ENCODE measurements around the gene LPP. TPM values are rescaled to one million over a fixed set of nuclear protein-coding genes. Genes with fewer than 3 reads are reported as not detected.
A peak's percentile ranks its signal among the peaks of the same experiment; 100 is the strongest.

LPP gene
- total RNA-seq, 2 donors from 2014 or later: 46.6 to 92.4 TPM

DNA sequence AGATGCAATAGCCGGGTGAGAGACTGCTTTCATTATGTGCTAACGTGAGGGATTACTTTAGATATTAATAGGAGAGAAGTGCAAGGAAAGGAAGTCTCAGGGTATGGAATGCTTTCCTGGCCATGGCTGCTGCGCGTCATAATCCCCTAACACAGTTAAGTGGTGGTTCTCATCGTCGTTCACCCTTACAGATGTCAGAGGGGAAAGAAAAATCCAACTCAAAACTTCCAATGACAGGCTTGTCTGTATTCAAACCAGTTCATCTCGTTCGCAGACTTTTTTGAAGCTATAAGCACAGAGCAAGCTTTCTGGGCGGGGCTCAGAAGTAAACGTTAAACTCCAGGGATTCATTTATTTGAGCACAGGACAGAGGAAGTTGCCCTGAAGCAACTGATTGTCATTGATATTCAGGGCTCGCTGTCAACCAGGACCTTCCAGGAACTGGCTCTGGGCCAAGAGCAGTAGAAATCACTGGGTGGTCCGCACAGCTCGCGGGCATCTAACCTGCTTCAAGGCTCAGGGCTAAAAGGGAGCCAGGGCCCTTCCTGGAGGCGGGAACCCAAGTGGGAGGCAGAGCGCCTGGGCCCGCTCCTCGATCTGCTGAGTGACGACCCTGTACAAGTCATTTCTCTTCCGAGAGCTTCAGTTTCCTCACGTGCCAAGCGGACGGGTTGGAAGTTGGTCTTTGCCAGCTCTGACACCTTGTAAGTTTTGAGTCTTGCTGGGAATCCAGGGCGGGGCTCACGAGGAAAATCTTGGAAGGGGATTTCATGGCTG is 1.1 kb upstream of the LPP start:
- Mint-ChIP-seq H3K27ac (peak overlapping the region; percentile 83), H3K36me3 (ENCODE audit: low read depth) (peaks cover 26% of the 10 kb centered on the region), H3K9me3 (peaks cover 4% of the 10 kb centered on the region), H3K4me3 (peak overlapping the region; percentile 95), H3K27me3 (no peaks in the 10 kb centered on the region), H3K4me1 (peaks cover 46% of the 10 kb centered on the region)
- ATAC-seq (replicated peaks): no peak

DNA sequence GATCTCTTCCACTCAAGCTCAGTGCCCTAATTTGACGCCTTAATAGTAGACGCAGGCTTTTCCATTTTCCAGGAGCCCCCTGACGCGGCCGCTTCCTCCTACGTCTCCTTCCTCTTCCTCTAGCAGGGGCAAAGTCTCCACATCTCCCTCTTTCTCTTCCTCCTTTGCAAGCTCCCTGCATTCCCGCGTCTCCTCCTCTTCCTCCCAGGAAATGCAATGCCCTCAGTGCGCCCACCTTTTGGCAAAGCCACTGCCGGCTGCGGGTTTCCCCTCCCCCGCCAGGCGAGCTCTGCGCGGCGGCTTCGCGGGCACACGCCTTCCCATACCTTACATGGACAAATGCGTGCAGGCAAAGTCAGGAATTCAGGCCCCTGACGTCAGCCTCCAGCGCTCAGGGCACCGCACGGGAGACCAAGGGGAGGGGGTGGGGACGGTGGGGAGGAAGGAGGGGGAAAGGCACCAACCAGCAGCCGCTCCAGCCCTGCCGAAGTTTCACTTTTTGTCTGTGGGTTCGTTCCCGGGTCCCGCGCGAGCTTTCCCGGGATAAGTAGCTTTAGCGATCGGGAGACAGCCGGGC is 432 bp upstream of the LPP start:
- Mint-ChIP-seq H3K4me3 (peak overlapping the region; percentile 95), H3K9me3 (no peaks in the 10 kb centered on the region), H3K27me3 (no peaks in the 10 kb centered on the region), H3K36me3 (ENCODE audit: low read depth) (peaks cover 26% of the 10 kb centered on the region), H3K27ac (peak overlapping the region; percentile 83), H3K4me1 (peaks cover 44% of the 10 kb centered on the region)
- ATAC-seq (replicated peaks): peak; percentile 36

DNA sequence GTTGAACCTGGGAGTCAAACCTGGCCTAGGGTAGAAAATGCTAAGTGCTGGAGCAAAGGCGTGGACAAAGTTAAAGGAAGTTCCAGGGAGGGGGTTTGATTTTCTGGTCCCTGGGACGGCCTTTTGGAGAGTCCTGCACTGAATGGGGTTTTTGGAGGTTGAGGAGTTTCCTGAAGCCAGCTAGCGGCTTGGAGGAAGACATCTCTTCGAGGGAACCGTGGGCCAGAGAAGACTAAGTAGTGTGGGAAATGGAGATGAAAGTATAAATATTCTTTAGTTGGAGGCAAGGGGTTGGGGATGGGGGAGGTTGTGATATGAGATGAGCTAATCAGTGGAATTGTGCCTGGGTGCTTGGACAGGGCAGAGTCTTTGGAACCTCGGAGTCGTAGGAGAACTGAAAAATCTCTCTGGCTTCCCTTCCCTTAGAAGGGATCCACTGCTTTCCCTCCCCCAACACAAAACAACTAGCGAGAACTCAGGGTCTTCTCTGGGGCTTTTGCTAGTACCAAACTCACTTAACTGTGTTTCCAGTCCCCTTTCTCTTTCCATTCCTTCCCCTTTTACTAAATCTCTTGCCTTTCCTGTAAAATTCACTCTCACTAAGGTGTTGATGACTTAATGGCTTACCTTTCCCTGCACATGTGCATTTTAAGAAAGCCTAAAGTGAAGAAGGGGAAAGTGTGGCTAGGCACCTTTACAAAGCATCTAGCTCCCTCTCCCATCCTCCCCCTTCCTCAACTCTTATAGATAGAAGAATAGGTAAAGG is 1.0 kb downstream of the LPP start:
- H3K9me3 Mint-ChIP-seq: no peaks in the 10 kb centered on the region
- H3K27me3 Mint-ChIP-seq: no peaks in the 10 kb centered on the region
- H3K4me1 Mint-ChIP-seq: peaks cover 45% of the 10 kb centered on the region
- peak overlapping the region; percentile 83 for H3K27ac Mint-ChIP-seq
- no peak for ATAC-seq (replicated peaks)
- H3K36me3 Mint-ChIP-seq (ENCODE audit: low read depth): peaks cover 26% of the 10 kb centered on the region
- peak overlapping the region; percentile 95 for H3K4me3 Mint-ChIP-seq

DNA sequence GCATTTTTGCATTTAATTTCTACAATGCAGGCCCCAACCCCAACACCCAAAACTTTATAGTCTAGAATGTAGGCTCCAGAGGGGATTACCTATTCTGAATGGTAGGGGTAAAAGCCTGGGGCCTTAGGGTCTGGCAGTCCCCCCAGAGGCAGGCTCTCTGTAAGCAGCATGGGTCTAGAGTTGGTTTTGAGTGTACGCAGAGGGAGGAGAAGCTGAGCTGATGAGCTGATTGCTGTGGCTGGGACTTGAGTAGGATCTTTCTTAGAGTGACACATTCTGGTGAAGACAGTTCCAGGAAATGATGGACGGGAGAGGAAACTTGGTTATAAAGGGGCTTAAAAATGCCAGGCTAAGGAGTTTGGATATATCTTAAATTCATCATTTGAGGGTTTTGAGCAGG is 2.1 kb downstream of the LPP start:
- Mint-ChIP-seq H3K27ac (peak overlapping the region; percentile 83), H3K27me3 (no peaks in the 10 kb centered on the region), H3K4me3 (peak overlapping the region; percentile 95), H3K9me3 (no peaks in the 10 kb centered on the region), H3K36me3 (ENCODE audit: low read depth) (peaks cover 26% of the 10 kb centered on the region), H3K4me1 (peaks cover 50% of the 10 kb centered on the region)
- ATAC-seq (replicated peaks): peak; percentile 49

DNA sequence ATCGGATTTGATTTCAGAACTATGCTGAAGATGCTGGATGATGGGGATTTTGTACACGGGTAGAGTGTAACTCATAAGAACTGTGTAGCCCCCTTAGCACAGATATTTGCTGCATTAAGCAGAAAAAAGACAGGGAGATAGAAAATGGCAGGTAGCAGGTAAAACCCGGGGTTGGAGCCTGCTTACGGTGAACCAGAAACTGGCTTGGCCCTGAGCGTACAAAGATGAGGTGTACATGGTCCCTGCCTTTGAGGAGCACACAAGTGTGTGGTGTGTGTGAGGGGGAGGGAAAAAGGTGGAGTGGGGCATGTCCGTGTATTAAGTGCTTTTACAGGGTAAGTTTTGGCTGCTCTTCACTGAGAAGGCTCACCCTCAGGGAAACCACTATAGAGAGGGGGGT is 3.5 kb downstream of the LPP start:
- peaks cover 43% of the 10 kb centered on the region for H3K4me1 Mint-ChIP-seq
- H3K36me3 Mint-ChIP-seq (ENCODE audit: low read depth): peaks cover 26% of the 10 kb centered on the region
- H3K27ac Mint-ChIP-seq: peak overlapping the region; percentile 53
- no peaks in the 10 kb centered on the region for H3K9me3 Mint-ChIP-seq
- H3K4me3 Mint-ChIP-seq: peak overlapping the region; percentile 30
- no peak for ATAC-seq (replicated peaks)
- H3K27me3 Mint-ChIP-seq: no peaks in the 10 kb centered on the region

DNA sequence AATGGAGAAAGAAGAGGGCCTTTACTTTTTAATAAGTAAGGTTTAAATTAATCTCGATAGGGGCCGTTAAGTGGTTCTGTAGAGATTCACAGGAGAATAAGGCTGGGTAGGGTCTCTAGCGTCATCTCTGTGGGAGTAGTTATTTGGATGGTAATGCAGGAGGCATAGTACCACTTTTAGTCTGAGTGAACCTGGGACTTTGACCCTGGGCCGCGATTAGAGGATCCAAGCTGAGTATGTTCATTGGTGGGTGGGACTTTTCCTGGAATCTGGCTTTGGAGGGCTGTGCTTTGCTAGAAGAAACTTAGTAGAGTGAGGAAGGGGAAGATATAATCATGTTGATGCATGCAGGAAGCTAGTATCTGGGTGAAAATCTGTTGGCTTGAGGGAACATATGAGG is 4.0 kb downstream of the LPP start:
- Mint-ChIP-seq H3K27ac (peak overlapping the region; percentile 53), H3K27me3 (no peaks in the 10 kb centered on the region), H3K4me3 (peak overlapping the region; percentile 30), H3K36me3 (ENCODE audit: low read depth) (peaks cover 26% of the 10 kb centered on the region), H3K9me3 (no peaks in the 10 kb centered on the region), H3K4me1 (peaks cover 40% of the 10 kb centered on the region)
- ATAC-seq (replicated peaks): no peak

DNA sequence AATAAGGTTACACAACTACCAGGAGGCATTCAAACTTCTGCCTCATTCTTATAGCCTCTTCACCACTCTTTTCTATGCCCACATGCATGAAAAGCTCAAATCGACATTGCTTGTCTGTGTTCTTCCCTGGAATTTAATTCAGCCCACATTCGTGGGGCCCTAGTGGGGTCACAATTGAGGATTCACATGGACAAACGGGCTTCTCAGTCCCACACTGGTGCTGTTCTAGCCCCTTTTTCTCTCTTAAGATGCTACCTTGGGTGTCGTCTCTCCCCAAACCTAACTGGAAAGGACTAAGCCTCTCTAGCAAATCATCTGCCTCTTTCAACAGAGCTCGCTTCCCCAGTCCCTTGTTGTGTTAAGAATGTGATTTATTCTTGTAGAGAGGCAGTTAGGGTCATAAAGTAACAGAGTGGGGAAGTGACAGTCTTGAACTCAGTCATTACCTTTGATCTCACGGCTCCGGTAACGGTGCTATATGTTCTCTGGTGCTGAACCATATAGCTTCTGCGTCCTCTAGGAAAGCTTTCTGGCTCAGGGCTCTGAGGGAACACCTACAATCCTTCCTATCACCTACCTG is 4.9 kb downstream of the LPP start:
- Mint-ChIP-seq H3K4me3 (peak overlapping the region; percentile 30), H3K4me1 (peaks cover 36% of the 10 kb centered on the region), H3K27ac (peak overlapping the region; percentile 18), H3K27me3 (no peaks in the 10 kb centered on the region), H3K36me3 (ENCODE audit: low read depth) (peaks cover 21% of the 10 kb centered on the region), H3K9me3 (no peaks in the 10 kb centered on the region)
- ATAC-seq (replicated peaks): no peak

DNA sequence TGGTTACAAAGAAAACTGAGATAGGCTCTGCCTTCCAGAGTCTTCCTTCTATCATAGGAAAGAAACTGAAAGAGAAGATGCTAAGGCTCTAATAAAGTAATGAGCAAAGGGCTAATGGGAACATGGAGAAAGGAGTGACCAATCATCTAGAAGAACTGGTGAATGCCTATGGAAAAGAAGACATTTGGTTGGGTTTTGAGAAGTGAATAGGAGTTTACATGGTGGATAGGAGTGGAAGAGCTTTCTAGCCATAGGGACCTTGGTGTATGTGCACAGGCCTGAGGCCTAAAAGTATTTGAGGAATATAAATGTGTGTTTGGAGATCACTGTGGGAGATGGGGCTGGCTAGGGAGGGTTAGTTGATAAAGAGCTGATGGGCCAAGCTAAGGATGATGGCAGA is 6.8 kb downstream of the LPP start:
- Mint-ChIP-seq H3K4me3 (no peak overlapping the region), H3K27me3 (no peaks in the 10 kb centered on the region), H3K27ac (no peak overlapping the region), H3K36me3 (ENCODE audit: low read depth) (peaks cover 7% of the 10 kb centered on the region), H3K9me3 (no peaks in the 10 kb centered on the region), H3K4me1 (peaks cover 54% of the 10 kb centered on the region)
- no peak for ATAC-seq (replicated peaks)

DNA sequence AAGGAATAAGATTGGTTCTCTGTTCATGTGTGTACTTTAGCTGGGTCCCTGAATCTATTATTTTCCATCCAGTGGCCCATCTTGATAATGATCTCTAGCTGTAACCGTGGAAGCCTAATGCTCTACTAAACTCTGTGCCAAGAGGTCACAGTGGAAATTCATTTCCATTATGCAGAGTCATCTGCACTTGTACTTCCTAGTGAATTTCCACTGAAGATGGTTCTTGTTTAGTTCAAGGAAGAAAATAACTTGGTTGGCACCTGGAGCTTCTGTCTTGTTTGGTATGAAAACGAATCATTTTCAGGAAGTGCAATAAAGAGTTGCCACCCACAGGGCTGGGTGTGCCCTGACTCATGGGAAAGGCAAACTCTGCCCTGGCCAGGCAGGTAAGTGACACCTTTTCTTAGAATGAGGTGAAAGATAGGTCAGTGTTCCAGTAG is 10.3 kb downstream of the LPP start:
- Mint-ChIP-seq H3K4me3 (peak overlapping the region; percentile 52), H3K4me1 (peaks cover 32% of the 10 kb centered on the region), H3K27ac (peak overlapping the region; percentile 82), H3K9me3 (no peaks in the 10 kb centered on the region), H3K27me3 (no peaks in the 10 kb centered on the region), H3K36me3 (ENCODE audit: low read depth) (no peaks in the 10 kb centered on the region)
- peak; percentile 58 for ATAC-seq (replicated peaks)

DNA sequence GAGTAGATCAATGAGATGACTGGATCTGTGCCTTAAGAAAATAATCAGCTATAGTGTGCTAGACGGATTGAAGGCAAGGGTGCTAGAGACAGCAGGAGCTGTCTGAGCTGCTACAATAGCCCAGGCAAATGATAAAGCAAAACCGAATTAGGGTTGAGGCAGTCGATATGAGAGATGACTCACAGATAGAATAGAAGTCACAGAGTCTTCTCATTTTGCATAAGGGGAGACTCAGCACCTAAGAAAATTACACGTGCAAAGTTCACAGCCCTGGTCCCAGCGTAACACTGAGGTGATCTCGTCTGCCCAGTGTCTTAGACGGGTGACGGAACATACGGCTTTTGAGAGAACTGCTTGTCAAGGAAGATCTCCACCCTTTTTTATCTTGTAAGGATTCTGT is 11.6 kb downstream of the LPP start:
- no peaks in the 10 kb centered on the region for H3K9me3 Mint-ChIP-seq
- no peaks in the 10 kb centered on the region for H3K36me3 Mint-ChIP-seq (ENCODE audit: low read depth)
- peak overlapping the region; percentile 52 for H3K4me3 Mint-ChIP-seq
- peak; percentile 77 for ATAC-seq (replicated peaks)
- H3K4me1 Mint-ChIP-seq: peaks cover 35% of the 10 kb centered on the region
- H3K27me3 Mint-ChIP-seq: no peaks in the 10 kb centered on the region
- peak overlapping the region; percentile 6 for H3K27ac Mint-ChIP-seq

DNA sequence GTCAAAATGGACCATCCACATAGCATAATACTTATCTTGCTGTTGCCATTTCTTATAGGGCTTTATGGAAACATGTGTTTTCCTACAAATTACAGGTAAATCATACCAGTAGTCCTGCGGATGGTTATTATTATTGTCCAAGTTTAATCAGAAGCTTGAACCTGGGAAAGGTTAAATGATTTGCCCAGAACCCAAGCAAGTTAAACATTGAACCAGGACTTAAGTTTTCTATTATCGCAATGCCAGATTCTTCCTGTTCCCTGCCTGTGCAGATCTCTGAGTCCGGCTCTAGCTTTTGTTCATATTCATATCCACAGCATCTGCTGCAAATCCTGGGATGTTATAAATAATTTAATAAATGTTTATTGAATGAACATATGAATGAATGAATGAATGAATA is 12.5 kb downstream of the LPP start:
- H3K27ac Mint-ChIP-seq: peak overlapping the region; percentile 6
- no peaks in the 10 kb centered on the region for H3K9me3 Mint-ChIP-seq
- H3K36me3 Mint-ChIP-seq (ENCODE audit: low read depth): no peaks in the 10 kb centered on the region
- H3K27me3 Mint-ChIP-seq: no peaks in the 10 kb centered on the region
- peaks cover 38% of the 10 kb centered on the region for H3K4me1 Mint-ChIP-seq
- peak overlapping the region; percentile 52 for H3K4me3 Mint-ChIP-seq
- no peak for ATAC-seq (replicated peaks)

DNA sequence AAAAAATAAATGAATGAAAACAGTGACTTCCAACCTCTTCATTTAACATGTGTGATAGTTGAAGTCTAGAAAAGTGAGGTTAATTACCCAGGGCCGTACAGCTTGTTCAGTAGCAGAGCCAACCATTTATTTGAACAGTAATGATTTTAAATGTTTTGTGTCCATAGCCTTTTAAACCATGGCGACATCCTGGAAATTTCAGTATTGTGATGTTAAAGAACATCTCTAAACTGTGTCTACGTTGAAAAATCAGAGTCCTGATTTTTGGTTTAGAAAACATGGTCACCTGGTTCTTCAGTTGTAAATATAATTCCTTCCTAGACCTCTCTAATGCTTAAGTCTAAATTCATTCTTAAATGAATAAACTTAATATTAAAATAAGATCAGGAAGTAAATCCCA is 14.2 kb downstream of the LPP start:
- Mint-ChIP-seq H3K4me3 (no peak overlapping the region), H3K27ac (no peak overlapping the region), H3K9me3 (no peaks in the 10 kb centered on the region), H3K4me1 (peaks cover 39% of the 10 kb centered on the region), H3K36me3 (ENCODE audit: low read depth) (no peaks in the 10 kb centered on the region), H3K27me3 (no peaks in the 10 kb centered on the region)
- ATAC-seq (replicated peaks): no peak

DNA sequence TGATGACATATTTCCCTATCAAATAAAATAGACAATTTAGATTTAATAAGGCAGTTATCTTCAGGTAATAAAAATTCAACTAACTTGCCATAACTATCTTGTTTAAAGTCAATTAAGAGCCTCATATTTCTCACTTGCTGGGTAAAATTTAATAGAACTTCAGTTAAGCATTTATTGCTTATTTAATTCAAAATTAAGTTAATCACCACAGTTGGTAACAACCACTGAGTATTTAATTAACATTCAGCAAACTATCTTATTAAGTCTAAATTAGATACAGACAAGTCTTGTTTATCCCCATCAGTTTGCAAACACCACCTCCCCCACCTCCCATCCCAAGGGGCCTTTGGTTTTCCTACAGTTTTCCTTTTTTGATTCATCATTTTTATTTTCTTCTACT is 14.7 kb downstream of the LPP start:
- no peak overlapping the region for H3K27ac Mint-ChIP-seq
- no peak for ATAC-seq (replicated peaks)
- no peak overlapping the region for H3K4me3 Mint-ChIP-seq
- no peaks in the 10 kb centered on the region for H3K9me3 Mint-ChIP-seq
- peaks cover 39% of the 10 kb centered on the region for H3K4me1 Mint-ChIP-seq
- H3K36me3 Mint-ChIP-seq (ENCODE audit: low read depth): no peaks in the 10 kb centered on the region
- no peaks in the 10 kb centered on the region for H3K27me3 Mint-ChIP-seq

DNA sequence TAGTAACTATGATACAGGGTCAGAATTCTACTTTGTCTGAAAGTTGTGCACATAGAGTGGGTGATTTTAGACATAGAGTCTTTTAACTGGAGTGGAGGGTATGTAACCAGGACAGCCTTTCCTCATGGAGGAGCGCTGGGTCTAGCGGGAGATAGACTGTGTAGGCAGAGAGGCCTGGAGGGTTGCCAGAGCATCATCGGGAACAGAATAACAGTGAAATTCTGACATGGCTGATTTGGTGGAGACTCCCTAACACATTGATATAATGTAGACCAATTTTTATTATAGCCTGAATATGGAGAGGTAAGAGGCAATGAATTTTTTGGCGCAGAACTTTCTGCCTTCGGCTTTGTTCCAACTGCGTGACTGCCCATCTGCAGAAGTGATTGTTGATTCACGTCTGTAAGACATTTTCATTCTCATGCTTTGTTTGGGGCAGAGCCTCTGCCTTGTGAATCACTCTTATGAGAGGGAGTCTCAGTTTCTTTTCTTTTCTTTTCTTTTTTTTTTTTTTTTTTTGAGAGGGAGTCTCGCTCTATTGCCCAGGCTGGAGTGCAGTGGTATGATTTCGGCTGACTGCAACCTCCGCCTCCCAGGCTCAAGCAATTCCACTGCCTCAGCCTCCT is 16.0 kb downstream of the LPP start:
- Mint-ChIP-seq H3K4me3 (peak overlapping the region; percentile 50), H3K9me3 (no peaks in the 10 kb centered on the region), H3K27ac (peak overlapping the region; percentile 70), H3K27me3 (no peaks in the 10 kb centered on the region), H3K36me3 (ENCODE audit: low read depth) (no peaks in the 10 kb centered on the region), H3K4me1 (peaks cover 35% of the 10 kb centered on the region)
- peak; percentile 49 for ATAC-seq (replicated peaks)

All from activated T-helper 17 cell treated with anti-CD3 and anti-CD28 coated beads, Interleukin-2, amount 50 U/mL, for 72 hours (primary cell).